GM12891 (cell line): Measurements from ENCODE around the gene PADI3.

Experiments
- POLR2A ChIP-seq: IDR thresholded peaks from 2 replicates; pipeline ENCODE4 v1.6.1; 2011; ENCODE audit warnings: low read depth, low read length, control low read depth
- POU2F2 ChIP-seq: IDR thresholded peaks from 2 replicates; pipeline ENCODE4 v1.6.1; 2011; ENCODE audit warnings: low read depth, mild to moderate bottlenecking, control low read depth, low read length, moderate library complexity
- TAF1 ChIP-seq: IDR thresholded peaks from 2 replicates; pipeline ENCODE4 v1.6.1; 2011; ENCODE audit warnings: low read depth, low read length, control low read depth

DNA sequence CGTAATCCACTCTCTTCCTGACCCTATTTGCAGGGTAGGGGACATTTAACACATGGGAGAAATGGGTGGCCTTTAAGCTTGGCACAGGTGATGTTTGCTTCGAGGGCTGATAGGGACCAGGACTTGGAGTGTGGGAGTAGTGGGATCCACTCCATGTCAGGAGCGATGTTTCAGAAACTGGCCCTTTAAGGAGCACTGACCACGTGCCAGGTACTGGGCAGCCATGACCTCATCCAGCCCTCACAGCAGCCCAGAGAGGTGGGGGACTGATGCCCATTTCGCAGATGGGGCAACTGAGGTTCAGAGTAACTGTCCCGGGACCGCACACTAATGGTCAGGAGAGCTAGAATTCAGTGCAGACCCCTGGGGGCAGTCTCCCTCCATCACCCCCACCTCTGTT is 11.4 kb downstream of the PADI3 start:
- TF ChIP-seq TAF1 (no peak), POLR2A (no peak), POU2F2 (no peak)
